HG03060 (cell line): Measurements from ENCODE around the gene ACVR1B.

Experiments used
- ATAC-seq: cut with Tn5 transposase; IDR thresholded peaks from one replicate; pipeline ENCODE4 v1.9.1; 2021; ENCODE audit warnings: low read depth, moderate number of reproducible peaks; ENCODE audit not compliant: unreplicated experiment

The ACVR1B gene

DNA sequence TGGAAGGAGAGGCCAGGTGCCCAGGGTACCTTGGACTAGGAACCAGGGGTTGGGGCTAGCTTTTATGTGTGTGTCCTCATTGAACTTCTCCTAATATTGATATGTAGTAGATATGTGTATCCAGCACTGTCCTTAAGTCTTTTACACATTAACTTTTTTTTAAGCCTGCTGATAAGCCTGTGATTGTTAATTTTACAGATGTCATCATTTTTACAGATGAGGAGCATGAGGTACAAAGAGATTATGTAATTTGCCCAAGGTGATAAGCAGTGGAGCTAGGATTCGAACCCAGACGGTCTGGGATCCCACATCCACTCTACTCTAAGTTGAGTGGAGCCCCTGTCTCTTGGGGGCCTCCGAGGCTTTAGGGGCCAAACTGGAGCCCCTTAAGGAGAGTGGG is 89.5 kb downstream of the ACVR1B start:
- no peak for ATAC-seq

DNA sequence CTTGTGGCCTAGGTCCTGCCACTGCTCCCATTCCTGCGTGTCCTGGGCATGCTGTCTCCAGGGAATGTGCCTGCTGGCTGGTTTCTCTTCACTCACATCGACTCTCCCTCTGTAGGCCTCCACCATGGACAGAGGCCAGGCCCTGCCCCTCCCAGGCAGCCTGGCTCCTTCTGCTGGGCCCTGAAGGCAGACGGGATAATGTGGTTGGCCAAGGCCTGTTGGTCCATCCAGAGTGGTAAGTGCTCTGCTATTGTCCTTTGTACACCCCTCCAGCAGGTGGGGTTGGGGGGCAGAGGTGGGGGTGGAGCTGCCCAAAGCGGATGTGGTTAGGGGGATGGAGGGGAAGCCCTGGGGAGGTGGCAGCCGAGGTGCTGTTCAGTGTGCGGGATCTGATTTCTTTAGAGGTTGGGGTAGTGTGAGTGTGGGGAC is 90.2 kb downstream of the ACVR1B start:
- ATAC-seq = no peak

GRCh38 chr12:52042706-52043385 is 91.3 kb downstream of the ACVR1B start:
- ATAC-seq = no peak

DNA sequence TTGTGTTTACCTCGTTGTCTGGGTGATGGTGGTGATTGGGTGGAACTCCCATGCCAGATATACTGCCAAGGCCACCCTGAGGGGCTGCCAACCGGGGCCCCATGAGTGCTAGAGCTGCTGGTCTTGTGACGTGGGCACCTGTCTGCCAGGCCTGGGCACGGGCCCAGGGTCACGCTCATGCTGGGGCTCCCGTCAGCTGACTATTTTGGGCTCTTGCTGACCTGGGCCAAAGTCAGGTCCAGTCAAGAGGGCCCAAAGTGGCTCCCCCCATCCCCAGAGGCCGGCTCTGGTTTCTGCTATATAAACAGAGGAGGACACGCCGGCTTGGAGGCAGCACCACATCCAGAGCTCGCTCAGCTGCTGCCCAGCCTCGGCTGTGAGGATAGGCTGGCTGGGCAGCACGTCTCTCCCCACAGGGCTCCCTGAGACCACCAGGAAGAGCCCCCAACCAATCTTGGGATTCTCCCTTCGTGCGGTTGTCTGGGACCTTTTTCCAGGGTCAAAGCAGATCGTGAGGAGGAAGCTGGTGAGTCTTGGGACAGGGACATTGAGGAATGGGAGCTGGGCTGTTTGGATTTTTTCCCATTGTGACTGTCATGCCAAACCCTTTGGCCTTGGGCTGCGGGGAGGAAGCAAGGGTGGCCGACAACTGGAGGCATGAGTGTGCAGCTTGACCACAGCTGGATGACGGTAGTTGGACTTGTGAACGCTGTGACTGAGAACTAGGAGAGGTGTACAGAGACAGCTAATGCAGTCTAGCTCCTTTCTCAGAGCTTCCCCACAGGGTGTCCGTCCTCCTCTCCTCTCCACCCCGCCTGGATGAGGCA is 92.1 kb downstream of the ACVR1B start:
- no peak for ATAC-seq

DNA sequence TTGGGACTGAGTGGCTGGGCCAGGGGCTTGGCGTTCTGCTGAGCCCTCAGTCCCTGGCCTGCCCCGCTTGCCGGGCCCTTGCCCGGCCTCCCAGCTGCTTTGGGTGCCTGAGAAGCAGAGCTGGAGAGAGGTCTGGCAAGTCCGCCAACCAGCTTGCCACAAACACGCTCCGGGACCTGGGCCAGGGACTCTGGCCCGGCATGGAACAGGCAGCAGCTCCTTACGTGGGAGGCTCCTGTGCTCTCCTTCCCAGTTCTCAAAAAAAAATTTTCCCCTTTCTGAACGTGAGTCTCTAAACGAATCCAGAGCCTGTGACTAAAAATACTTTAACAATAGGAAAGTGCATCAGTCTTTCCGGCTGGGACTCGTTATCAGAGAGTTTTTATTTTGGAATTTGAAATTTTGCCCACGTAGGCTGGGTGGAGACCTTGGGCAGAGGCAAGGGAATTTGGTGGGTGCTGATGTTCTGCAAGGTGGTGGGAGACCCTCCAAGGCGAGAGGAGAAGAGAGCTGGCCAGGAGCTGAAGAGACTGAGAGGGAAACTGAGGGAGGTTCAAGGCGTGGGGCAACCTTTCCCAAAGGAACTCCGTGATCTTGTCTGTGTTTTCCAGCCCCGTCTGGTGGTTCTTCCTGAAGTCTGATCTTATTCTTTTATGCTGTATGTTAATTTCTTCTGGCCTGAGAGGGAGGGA is 92.9 kb downstream of the ACVR1B start:
- no peak for ATAC-seq

- ATAC-seq = no peak
Observed at GRCh38 chr12:52045794-52046199, 94.3 kb downstream of the ACVR1B start.
